ENCODE data around the gene DNM2. TPM values are rescaled to one million over a fixed set of nuclear protein-coding genes. Genes with fewer than 3 reads are reported as not detected.

The DNM2 gene
- total and polyA plus RNA-seq, 9 of the 15 experiments (the other 6 are each of a cell fraction or from before 2014, with no cell fraction given), result 2.2 to 161 (median 72.6) TPM

- TF ChIP-seq TGIF2 (CRISPR knock-in tag; IDR thresholded peaks at IDR 0.05) (no peak), RCOR1 (IDR thresholded peaks at IDR 0.05; ENCODE audit: borderline replicate concordance in 1 of 2, low read depth in 2 of 2, low read length in 2 of 2) (peak in 1 of 2 experiments; percentile 63; a peak in 2 of 4 replicates), ZBED1 (IDR thresholded peaks at IDR 0.05) (no peak), TAL1 (IDR thresholded peaks at IDR 0.05) (peak; percentile 3; the same call in 1 of the 2 replicates), MTA1 (IDR thresholded peaks at IDR 0.05; ENCODE audit: borderline replicate concordance) (no peak), HDAC3 (IDR thresholded peaks at IDR 0.05; ENCODE audit: borderline replicate concordance, partially characterized antibody) (no peak), SPI1 (IDR thresholded peaks at IDR 0.05; ENCODE audit: borderline replicate concordance, low read depth, low read length) (peak; percentile 84), MXI1 (IDR thresholded peaks at IDR 0.05; ENCODE audit: low read depth, low read length) (no peak), NBN (IDR thresholded peaks at IDR 0.05; ENCODE audit: low read depth) (no peak), POLR2B (IDR thresholded peaks at IDR 0.05; ENCODE audit: low read depth, partially characterized antibody) (no peak), ZNF232 (CRISPR knock-in tag; IDR thresholded peaks at IDR 0.05) (no peak), SRSF3 (IDR thresholded peaks at IDR 0.05; ENCODE audit: insufficient read depth, low read length) (no peak), ZNF41 (CRISPR knock-in tag; conservative IDR thresholded peaks at IDR 0.05) (no peak), KDM4B (IDR thresholded peaks at IDR 0.05; ENCODE audit: borderline replicate concordance in 2 of 2, low read depth in 1 of 2) (no peak), POLR2AphosphoS5 (IDR thresholded peaks at IDR 0.05; ENCODE audit: control insufficient read depth, insufficient read depth, low read depth, low read length) (no peak)
- TF ChIP-seq, protein P1, sequence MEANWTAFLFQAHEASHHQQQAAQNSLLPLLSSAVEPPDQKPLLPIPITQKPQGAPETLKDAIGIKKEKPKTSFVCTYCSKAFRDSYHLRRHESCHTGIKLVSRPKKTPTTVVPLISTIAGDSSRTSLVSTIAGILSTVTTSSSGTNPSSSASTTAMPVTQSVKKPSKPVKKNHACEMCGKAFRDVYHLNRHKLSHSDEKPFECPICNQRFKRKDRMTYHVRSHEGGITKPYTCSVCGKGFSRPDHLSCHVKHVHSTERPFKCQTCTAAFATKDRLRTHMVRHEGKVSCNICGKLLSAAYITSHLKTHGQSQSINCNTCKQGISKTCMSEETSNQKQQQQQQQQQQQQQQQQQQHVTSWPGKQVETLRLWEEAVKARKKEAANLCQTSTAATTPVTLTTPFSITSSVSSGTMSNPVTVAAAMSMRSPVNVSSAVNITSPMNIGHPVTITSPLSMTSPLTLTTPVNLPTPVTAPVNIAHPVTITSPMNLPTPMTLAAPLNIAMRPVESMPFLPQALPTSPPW (CRISPR knock-in tag; IDR thresholded peaks at IDR 0.05), result peak; percentile 54; the same call in 1 of the 2 replicates
Observed at GRCh38 chr19:10812902-10813404, 95.1 kb downstream of the DNM2 start (continued).
